Endothelial cell of umbilical vein (primary cell): ENCODE results near the gene TRMT11. TPM values are rescaled to one million over a fixed set of nuclear protein-coding genes. Genes with fewer than 3 reads are reported as not detected.

ENCODE experiments used
- BruUV-seq: library from RNA; stranded (reverse); fragments of 400-500 nt; replicated peaks from 2 replicates; lab custom pipeline; 2021; lab: Mats Ljungman, UMichigan
- CTCF ChIA-PET: fragments of 300-600, 350-600 bp; sonication (Branson Sonifier 250); formaldehyde crosslinking; loops from one replicate; lab custom pipeline; 2021; ENCODE audit warnings: antibody characterized with exemption, inconsistent platforms; lab: Charles Lee
- POLR2A ChIA-PET: fragments of 300-600, 350-600 bp; sonication (Branson Sonifier 250); formaldehyde crosslinking; loops from one replicate; lab custom pipeline; 2021; ENCODE audit warnings: antibody characterized with exemption, inconsistent platforms; lab: Charles Lee
- DNase-seq: peaks from one replicate; pipeline ENCODE4 v3.0.0-alpha.2; 2011; ENCODE audit warnings: low read depth, low spot score
- FAIRE-seq: peaks from 2 replicates; lab custom pipeline; 2011; peaks lifted over from hg19 to GRCh38; lab: Jason Lieb, UNC
- H2AFZ ChIP-seq: 2 replicates; pipeline ENCODE4 v1.6.0; 2012; ENCODE audit warnings: low read depth, low read length, control low read depth, inconsistent platforms
- H3K27ac ChIP-seq: 2 replicates; pipeline ENCODE4 v1.5.1; 2011; ENCODE audit warnings: low read depth, mild to moderate bottlenecking, control low read depth, low read length, moderate library complexity; ENCODE audit not compliant: insufficient read depth
- H3K27me3 ChIP-seq, 2 experiments: 2 replicates each; pipeline versions ENCODE4 v1.6.0 to v1.6.1; 2011; ENCODE audit warnings: low read length in 2 of 2, mixed read lengths in 1 of 2; ENCODE audit not compliant: control insufficient read depth in 2 of 2, insufficient read depth in 2 of 2
- H3K36me3 ChIP-seq, 2 experiments: 2 replicates in 1 of 2; 3 replicates in 1 of 2; pipeline ENCODE4 v1.5.1; 2011; ENCODE audit warnings: low read length in 2 of 2, mild to moderate bottlenecking in 1 of 2, moderate library complexity in 1 of 2; ENCODE audit not compliant: control insufficient read depth in 2 of 2, insufficient read depth in 2 of 2; ENCODE audit errors: extremely low read depth in 1 of 2
- H3K4me1 ChIP-seq: 3 replicates; pipeline ENCODE4 v1.5.1; 2011; ENCODE audit warnings: mild to moderate bottlenecking, low read length; ENCODE audit not compliant: control insufficient read depth, insufficient read depth; ENCODE audit errors: extremely low read depth
- H3K4me2 ChIP-seq: 2 replicates; pipeline ENCODE4 v1.6.1; 2011; ENCODE audit warnings: low read length, control low read depth, mixed read lengths; ENCODE audit not compliant: insufficient read depth
- H3K4me3 ChIP-seq, 3 experiments: fragments of 200-600 bp in 1 of 3; sonication (generic), shearing (Covaris generic) in 1 of 3; replicated peaks in 1 of 3; 2 replicates each; pipeline ENCODE4 v1.5.1; 2011 to 2016; ENCODE audit warnings: control low read depth in 3 of 3, low read length in 3 of 3, mild to moderate bottlenecking in 2 of 3, inconsistent platforms in 1 of 3, low read depth in 1 of 3, moderate library complexity in 1 of 3; ENCODE audit not compliant: insufficient read depth in 1 of 3
- H3K79me2 ChIP-seq: 2 replicates; pipeline ENCODE4 v1.6.0; 2012; ENCODE audit warnings: low read length, inconsistent platforms; ENCODE audit not compliant: control insufficient read depth, insufficient read depth
- H3K9ac ChIP-seq: replicated peaks from 2 replicates; pipeline ENCODE3; 2011; ENCODE audit warnings: low read length, control low read depth; ENCODE audit not compliant: insufficient read depth; ENCODE audit errors: extremely low read depth
- H3K9me1 ChIP-seq: replicated peaks from 3 replicates; pipeline ENCODE4 v1.6.0; 2011; ENCODE audit warnings: mild to moderate bottlenecking, low read length; ENCODE audit not compliant: control insufficient read depth, insufficient read depth; ENCODE audit errors: extremely low read depth
- H3K9me3 ChIP-seq: replicated peaks from 2 replicates; pipeline ENCODE4 v1.5.1; 2012; ENCODE audit warnings: low read length, inconsistent platforms; ENCODE audit not compliant: control insufficient read depth, insufficient read depth
- H4K20me1 ChIP-seq: replicated peaks from 2 replicates; pipeline ENCODE3; 2011; ENCODE audit warnings: mild to moderate bottlenecking, low read length; ENCODE audit not compliant: control insufficient read depth, insufficient read depth; ENCODE audit errors: extremely low read depth
- CTCF ChIP-seq, 2 donors: IDR thresholded peaks; 1 replicate in 1 of 2; 2 replicates in 1 of 2; pipeline ENCODE4 v1.5.1; 2011; ENCODE audit warnings: low read length in 2 of 2, mild to moderate bottlenecking in 2 of 2, moderate library complexity in 2 of 2, control low read depth in 1 of 2, inconsistent platforms in 1 of 2, low read depth in 1 of 2; ENCODE audit not compliant: insufficient read depth in 1 of 2; ENCODE audit errors: extremely low read depth in 1 of 2
- EZH2 ChIP-seq: IDR thresholded peaks from 2 replicates; pipeline ENCODE4 v1.6.1; 2012; ENCODE audit warnings: borderline replicate concordance, low read depth, mild to moderate bottlenecking, moderate library complexity, low read length, inconsistent platforms; ENCODE audit not compliant: severe bottlenecking
- FOS ChIP-seq: IDR thresholded peaks from 2 replicates; pipeline ENCODE4 v1.6.1; 2011; ENCODE audit warnings: mild to moderate bottlenecking, low read length, moderate library complexity, borderline replicate concordance; ENCODE audit not compliant: insufficient read depth
- GATA2 ChIP-seq: IDR thresholded peaks from 2 replicates; pipeline ENCODE4 v1.7.0; 2011; ENCODE audit warnings: low read depth, mild to moderate bottlenecking, moderate library complexity, mixed read lengths, low read length; ENCODE audit not compliant: insufficient read length, insufficient read depth
- JUN ChIP-seq: IDR thresholded peaks from 2 replicates; pipeline ENCODE4 v1.6.1; 2011; ENCODE audit warnings: borderline replicate concordance, low read depth; ENCODE audit not compliant: insufficient read length, insufficient read depth
- MAX ChIP-seq: IDR thresholded peaks from 2 replicates; pipeline ENCODE4 v1.6.1; 2011; ENCODE audit not compliant: insufficient read depth, insufficient read length
- MYC ChIP-seq: IDR thresholded peaks from one replicate; pipeline ENCODE4 v1.6.1; 2011; ENCODE audit warnings: mild to moderate bottlenecking, low read depth, low read length
- POLR2A ChIP-seq: IDR thresholded peaks from 2 replicates; pipeline ENCODE4 v1.6.1; 2012; ENCODE audit warnings: low read depth, mild to moderate bottlenecking, control low read depth, low read length
- POLR2AphosphoS5 ChIP-seq: IDR thresholded peaks from 2 replicates; pipeline ENCODE4 v1.6.1; 2012; ENCODE audit warnings: low read depth, mild to moderate bottlenecking, control low read depth, low read length, moderate library complexity; ENCODE audit not compliant: insufficient read depth
- dilution Hi-C: fragments of 300-500 bp; cut with MboI; formaldehyde crosslinking; loops from one replicate; pipeline ENCODE4 v1.15.0; 2019; ENCODE audit warnings: low sequenced_read_pairs; ENCODE audit not compliant: extremely low pct_ligation_motif_present
- intact Hi-C: fragments of 100-400 bp; cut with micrococcal nuclease; formaldehyde crosslinking; loops from one replicate; pipeline ENCODE4 v1.10.0; 2022
- polyA plus RNA-seq, 4 experiments: library from polyadenylated mRNA; depleted of rRNA in 3 of 4; stranded (reverse) in 3 of 4; unstranded in 1 of 4; fragments of >200 nt; gene quantifications; 2 replicates each; pipeline versions ENCODE4 v1.2.1 to v1.2.3, GENCODE V29; 2011 to 2012; ENCODE audit warnings: missing spikeins in 1 of 4
- total RNA-seq: library from RNA; stranded (reverse); gene quantifications from 2 replicates; pipeline ENCODE4 v1.2.3, GENCODE V29; 2021

The TRMT11 gene
- total and polyA plus RNA-seq, 2 donors (not counting 3 experiments of a cell fraction or from before 2014, with no cell fraction given): 5.1 to 10.7 TPM

GRCh38 chr6:126017668-126018067, 31.3 kb downstream of the TRMT11 start:
- no peak for TF ChIP-seq POLR2AphosphoS5
- no peak for TF ChIP-seq MYC
- no peak for TF ChIP-seq FOS
- TF ChIP-seq GATA2: no peak
- TF ChIP-seq MAX: no peak
- no peak for TF ChIP-seq POLR2A
- TF ChIP-seq EZH2: no peak
- no peak for TF ChIP-seq JUN
- no peak for TF ChIP-seq CTCF (IDR thresholded peaks at IDR 0.05; ENCODE audit: extremely low read depth in 1 of 2, insufficient read depth in 1 of 2, low read depth in 1 of 2, low read length in 2 of 2)
- dilution Hi-C loops (no loop called here), intact Hi-C loops (no loop called here)
- Histone ChIP-seq H3K27me3 (no peaks in the 10 kb centered on the region), H3K9ac (no peak overlapping the region), H3K4me1 (no peaks in the 10 kb centered on the region), H3K79me2 (no peaks in the 10 kb centered on the region), H3K36me3 (peaks cover 2 to 4% of the 10 kb centered on the region in 2 experiments), H3K27ac (no peak overlapping the region), H3K4me2 (no peak overlapping the region), H3K9me3 (no peaks in the 10 kb centered on the region), H4K20me1 (no peaks in the 10 kb centered on the region), H3K9me1 (no peaks in the 10 kb centered on the region), H2AFZ (no peak overlapping the region), H3K4me3 (no peak overlapping the region)
- FAIRE-seq (no peak), DNase-seq (no peak)
- POLR2A ChIA-PET: no interaction called here
- BruUV-seq: no TSS peak
- CTCF ChIA-PET: interaction anchor here (0.6 to 1.4 kb wide), 4 partner anchors 16 to 1173 kb away, joined by 3 read pairs; no protein-coding TSS in a partner anchor
